Endothelial cell of umbilical vein (primary cell): ENCODE results near the gene RND2.

Experiments
- CTCF ChIP-seq, 2 donors: IDR thresholded peaks; 1 replicate in 1 of 2; 2 replicates in 1 of 2; pipeline ENCODE4 v1.5.1; 2011; ENCODE audit warnings: low read length in 2 of 2, mild to moderate bottlenecking in 2 of 2, moderate library complexity in 2 of 2, control low read depth in 1 of 2, inconsistent platforms in 1 of 2, low read depth in 1 of 2; ENCODE audit not compliant: insufficient read depth in 1 of 2; ENCODE audit errors: extremely low read depth in 1 of 2
- EZH2 ChIP-seq: IDR thresholded peaks from 2 replicates; pipeline ENCODE4 v1.6.1; 2012; ENCODE audit warnings: borderline replicate concordance, low read depth, mild to moderate bottlenecking, moderate library complexity, low read length, inconsistent platforms; ENCODE audit not compliant: severe bottlenecking
- FOS ChIP-seq: IDR thresholded peaks from 2 replicates; pipeline ENCODE4 v1.6.1; 2011; ENCODE audit warnings: mild to moderate bottlenecking, low read length, moderate library complexity, borderline replicate concordance; ENCODE audit not compliant: insufficient read depth
- GATA2 ChIP-seq: IDR thresholded peaks from 2 replicates; pipeline ENCODE4 v1.7.0; 2011; ENCODE audit warnings: low read depth, mild to moderate bottlenecking, moderate library complexity, mixed read lengths, low read length; ENCODE audit not compliant: insufficient read length, insufficient read depth
- JUN ChIP-seq: IDR thresholded peaks from 2 replicates; pipeline ENCODE4 v1.6.1; 2011; ENCODE audit warnings: borderline replicate concordance, low read depth; ENCODE audit not compliant: insufficient read length, insufficient read depth
- POLR2A ChIP-seq: IDR thresholded peaks from 2 replicates; pipeline ENCODE4 v1.6.1; 2012; ENCODE audit warnings: low read depth, mild to moderate bottlenecking, control low read depth, low read length
- POLR2AphosphoS5 ChIP-seq: IDR thresholded peaks from 2 replicates; pipeline ENCODE4 v1.6.1; 2012; ENCODE audit warnings: low read depth, mild to moderate bottlenecking, control low read depth, low read length, moderate library complexity; ENCODE audit not compliant: insufficient read depth
- TF ChIP-seq, protein P1 (sequence below): IDR thresholded peaks from 2 replicates; pipeline ENCODE4 v1.6.1; 2011; ENCODE audit not compliant: insufficient read depth, insufficient read length

- TF ChIP-seq CTCF (IDR thresholded peaks at IDR 0.05; ENCODE audit: extremely low read depth in 1 of 2, insufficient read depth in 1 of 2, low read depth in 1 of 2, low read length in 2 of 2) (no peak), POLR2A (no peak), POLR2AphosphoS5 (no peak), EZH2 (no peak), JUN (no peak), FOS (no peak), GATA2 (no peak)
- TF ChIP-seq, protein P1, sequence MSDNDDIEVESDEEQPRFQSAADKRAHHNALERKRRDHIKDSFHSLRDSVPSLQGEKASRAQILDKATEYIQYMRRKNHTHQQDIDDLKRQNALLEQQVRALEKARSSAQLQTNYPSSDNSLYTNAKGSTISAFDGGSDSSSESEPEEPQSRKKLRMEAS = no peak
These were observed 26.9 kb downstream of the RND2 start for GRCh38 chr17:43051969-43052368.
